ENCODE results near the gene KCNH8.

The KCNH8 gene

GRCh38 chr3:19455546-19455945 lies 307.2 kb downstream of the KCNH8 start:
- TF ChIP-seq, protein P1, sequence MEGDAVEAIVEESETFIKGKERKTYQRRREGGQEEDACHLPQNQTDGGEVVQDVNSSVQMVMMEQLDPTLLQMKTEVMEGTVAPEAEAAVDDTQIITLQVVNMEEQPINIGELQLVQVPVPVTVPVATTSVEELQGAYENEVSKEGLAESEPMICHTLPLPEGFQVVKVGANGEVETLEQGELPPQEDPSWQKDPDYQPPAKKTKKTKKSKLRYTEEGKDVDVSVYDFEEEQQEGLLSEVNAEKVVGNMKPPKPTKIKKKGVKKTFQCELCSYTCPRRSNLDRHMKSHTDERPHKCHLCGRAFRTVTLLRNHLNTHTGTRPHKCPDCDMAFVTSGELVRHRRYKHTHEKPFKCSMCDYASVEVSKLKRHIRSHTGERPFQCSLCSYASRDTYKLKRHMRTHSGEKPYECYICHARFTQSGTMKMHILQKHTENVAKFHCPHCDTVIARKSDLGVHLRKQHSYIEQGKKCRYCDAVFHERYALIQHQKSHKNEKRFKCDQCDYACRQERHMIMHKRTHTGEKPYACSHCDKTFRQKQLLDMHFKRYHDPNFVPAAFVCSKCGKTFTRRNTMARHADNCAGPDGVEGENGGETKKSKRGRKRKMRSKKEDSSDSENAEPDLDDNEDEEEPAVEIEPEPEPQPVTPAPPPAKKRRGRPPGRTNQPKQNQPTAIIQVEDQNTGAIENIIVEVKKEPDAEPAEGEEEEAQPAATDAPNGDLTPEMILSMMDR (IDR thresholded peaks at IDR 0.05; ENCODE audit: insufficient read depth, low read depth, low read length, missing control alignments), result no peak
- DNase-seq (ENCODE audit: low read depth), result no peak
- no peak overlapping the region for H3K4me3 ChIP-seq (ENCODE audit: low read depth, low read length)

DNA sequence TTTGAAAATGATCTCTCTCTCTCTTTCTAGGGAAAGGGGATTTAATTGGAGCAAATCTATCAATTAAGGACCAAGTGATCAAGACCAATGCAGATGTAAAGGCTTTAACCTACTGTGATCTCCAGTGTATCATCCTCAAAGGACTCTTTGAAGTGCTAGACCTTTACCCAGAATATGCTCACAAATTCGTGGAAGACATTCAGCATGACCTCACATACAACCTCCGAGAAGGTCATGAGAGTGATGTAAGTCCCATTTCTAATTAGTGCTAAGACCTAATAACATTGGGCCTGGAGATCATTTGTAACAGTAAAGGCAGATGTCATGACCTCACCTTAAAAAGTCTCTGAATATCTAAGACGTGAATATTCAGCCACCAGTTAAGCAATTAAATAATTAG lies 308.4 kb downstream of the KCNH8 start:
- no peak for DNase-seq (ENCODE audit: low read depth)
- H3K4me3 ChIP-seq (ENCODE audit: low read depth, low read length), result no peak overlapping the region
- TF ChIP-seq, protein P1 (IDR thresholded peaks at IDR 0.05; ENCODE audit: insufficient read depth, low read depth, low read length, missing control alignments), result no peak

DNA sequence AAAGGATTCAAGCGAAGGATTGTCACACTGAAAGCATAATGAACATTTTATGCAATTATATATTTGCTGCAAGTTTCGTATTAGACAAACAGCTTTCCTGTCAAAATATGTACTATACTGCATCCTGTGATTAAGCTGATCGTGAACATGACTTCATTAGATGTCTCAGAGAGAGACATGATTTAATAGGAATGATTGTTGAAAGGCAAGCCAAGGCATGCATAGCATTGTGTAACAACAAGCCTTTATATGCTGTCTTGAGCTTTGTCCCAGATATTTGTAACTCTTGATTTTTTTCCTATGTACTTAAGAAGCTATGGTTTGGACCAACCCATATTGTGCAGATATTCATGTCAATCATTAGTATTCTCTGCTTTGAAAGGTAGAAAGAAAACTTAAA lies 309.1 kb downstream of the KCNH8 start:
- DNase-seq (ENCODE audit: low read depth), result no peak
- TF ChIP-seq, protein P1 (IDR thresholded peaks at IDR 0.05; ENCODE audit: insufficient read depth, low read depth, low read length, missing control alignments), result no peak
- H3K4me3 ChIP-seq (ENCODE audit: low read depth, low read length), result no peak overlapping the region

DNA sequence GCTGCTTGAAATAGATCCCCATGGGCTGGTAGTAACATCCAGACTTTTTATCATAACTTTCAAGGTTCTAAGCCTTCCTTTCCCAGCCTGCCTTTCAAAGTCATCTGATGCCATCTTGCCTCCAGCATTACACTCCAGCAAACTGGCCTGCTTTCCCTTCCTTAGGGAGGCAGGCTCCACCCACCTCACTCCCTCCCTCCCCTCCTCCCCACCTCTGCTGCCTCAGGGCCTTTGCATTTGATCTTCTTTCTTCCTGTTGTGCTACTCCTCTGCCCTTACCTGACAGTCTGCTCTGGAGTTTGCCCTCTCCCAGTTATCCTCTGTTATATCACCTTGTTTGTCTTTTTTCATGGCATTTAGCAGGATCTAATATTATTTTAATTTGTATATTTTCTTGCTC lies 319.5 kb downstream of the KCNH8 start:
- no peak for DNase-seq (ENCODE audit: low read depth)
- H3K4me3 ChIP-seq (ENCODE audit: low read depth, low read length), result no peak overlapping the region
- TF ChIP-seq, protein P1 (IDR thresholded peaks at IDR 0.05; ENCODE audit: insufficient read depth, low read depth, low read length, missing control alignments), result no peak

DNA sequence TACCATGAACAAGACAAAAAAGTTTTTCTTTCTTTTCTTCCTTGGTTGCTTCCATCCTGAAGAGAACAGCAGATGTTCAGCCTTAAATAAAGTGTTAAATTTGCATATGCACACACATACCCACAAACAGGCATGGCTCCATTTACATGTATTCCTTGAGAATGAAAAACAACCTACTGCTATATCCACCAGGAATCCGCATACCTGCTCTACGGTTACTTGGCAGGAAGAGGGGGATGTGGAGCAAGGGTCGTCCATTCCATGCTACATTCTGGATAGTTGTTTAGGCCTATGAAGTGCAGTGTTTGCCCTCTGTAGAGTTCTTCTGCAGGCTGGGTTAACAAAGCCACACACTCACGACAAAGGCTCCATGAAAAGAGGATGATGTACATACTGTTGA lies 322.8 kb downstream of the KCNH8 start:
- TF ChIP-seq, protein P1 (IDR thresholded peaks at IDR 0.05; ENCODE audit: insufficient read depth, low read depth, low read length, missing control alignments), result no peak
- DNase-seq (ENCODE audit: low read depth), result no peak
- no peak overlapping the region for H3K4me3 ChIP-seq (ENCODE audit: low read depth, low read length)

GRCh38 chr3:19473971-19474580 lies 325.8 kb downstream of the KCNH8 start:
- DNase-seq (ENCODE audit: low read depth), result no peak
- TF ChIP-seq, protein P1 (IDR thresholded peaks at IDR 0.05; ENCODE audit: insufficient read depth, low read depth, low read length, missing control alignments), result no peak
- no peak overlapping the region for H3K4me3 ChIP-seq (ENCODE audit: low read depth, low read length)

DNA sequence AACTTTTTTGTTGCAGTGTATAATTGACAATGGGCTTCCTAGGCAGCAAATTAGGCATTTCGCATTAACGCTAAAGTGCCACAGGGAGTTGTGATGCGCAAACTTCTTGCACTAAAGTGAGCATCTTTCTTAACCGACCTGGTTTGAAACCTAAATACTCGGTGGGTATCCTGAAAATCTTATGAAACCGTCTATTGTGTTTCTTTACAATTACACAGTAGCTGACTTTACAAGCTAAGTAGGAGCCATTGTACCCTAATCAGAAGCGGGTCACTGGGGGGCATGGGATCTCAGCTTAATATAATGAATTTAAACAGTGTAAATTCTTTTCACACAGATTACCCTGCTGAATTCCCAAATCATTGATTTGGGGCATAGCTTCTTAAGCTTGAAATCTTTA lies 328.0 kb downstream of the KCNH8 start:
- DNase-seq (ENCODE audit: low read depth), result no peak
- TF ChIP-seq, protein P1 (IDR thresholded peaks at IDR 0.05; ENCODE audit: insufficient read depth, low read depth, low read length, missing control alignments), result no peak

More for the DNA sequence above, 328.0 kb downstream of the KCNH8 start:
- H3K4me3 ChIP-seq (ENCODE audit: low read depth, low read length), result no peak overlapping the region
